Nephron (organoid): ENCODE data around the gene ABTB1.
A peak's percentile ranks its signal among the peaks of the same experiment; 100 is the strongest.

Experiments used
- H3K27ac Mint-ChIP-seq, 3 experiments: 2 replicates each; pipeline ENCODE4 v1.8.0; 2020; ENCODE audit warnings: mixed read lengths in 3 of 3, mild to moderate bottlenecking in 2 of 3, moderate library complexity in 1 of 3
- H3K27me3 Mint-ChIP-seq: 2 replicates; pipeline ENCODE4 v1.8.0; 2021; ENCODE audit warnings: low read depth, mild to moderate bottlenecking, moderate library complexity, mixed read lengths
- H3K36me3 Mint-ChIP-seq: 2 replicates; pipeline ENCODE4 v1.8.0; 2020; ENCODE audit warnings: low read depth, mixed read lengths
- H3K4me1 Mint-ChIP-seq: 2 replicates; pipeline ENCODE4 v1.8.0; 2020; ENCODE audit warnings: mixed read lengths
- H3K4me3 Mint-ChIP-seq, 3 experiments: 2 replicates each; pipeline ENCODE4 v1.8.0; 2020; ENCODE audit warnings: mild to moderate bottlenecking in 3 of 3, mixed read lengths in 3 of 3, moderate library complexity in 2 of 3
- H3K9me3 Mint-ChIP-seq: 2 replicates; pipeline ENCODE4 v1.8.0; 2020; ENCODE audit warnings: mixed read lengths
- TF ChIP-seq, protein P1 (sequence below), 3 experiments: fragments of 200-600 bp; sonication (generic); IDR thresholded peaks; one replicate each; pipeline ENCODE4 v1.5.0; 2021; ENCODE audit warnings: antibody characterized with exemption in 3 of 3; ENCODE audit not compliant: unreplicated experiment in 3 of 3

The ABTB1 gene

DNA sequence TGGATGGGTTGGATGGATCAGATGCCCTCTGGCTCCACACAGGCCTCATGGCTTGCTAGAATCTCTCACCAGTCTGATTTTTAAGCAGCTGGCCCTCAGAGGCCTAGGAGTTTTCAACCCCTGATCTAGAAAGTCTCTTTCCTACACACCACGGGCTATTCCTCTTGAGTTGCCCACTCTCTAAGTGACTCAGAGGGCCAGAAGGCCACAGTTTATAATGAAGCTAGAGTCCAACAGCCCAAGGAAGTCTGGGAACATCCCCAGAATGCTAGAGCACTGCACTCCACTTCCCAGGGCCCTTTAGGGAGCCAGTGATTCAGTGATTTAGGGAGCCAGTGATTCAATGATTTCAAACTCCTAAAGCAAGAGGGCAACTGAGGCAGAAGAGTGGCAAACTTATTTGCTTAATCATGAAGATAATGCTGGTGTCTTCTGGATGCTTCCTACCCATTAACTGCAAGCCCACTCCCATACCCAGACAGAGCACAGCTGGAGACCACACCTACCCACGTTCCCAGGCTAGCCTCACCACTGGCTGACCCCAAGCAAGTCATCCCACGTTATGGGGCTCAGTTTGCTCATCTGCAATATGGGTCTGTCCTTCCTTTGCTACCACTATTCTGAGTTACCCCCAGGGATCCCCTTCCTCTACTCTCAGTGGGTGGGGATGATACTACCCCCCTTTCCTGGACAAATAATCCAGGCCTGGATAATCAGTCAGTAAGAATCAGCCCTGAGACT, 36.7 kb downstream of the ABTB1 start:
- Mint-ChIP-seq H3K4me3 (no peak overlapping the region), H3K36me3 (peaks cover 7% of the 10 kb centered on the region), H3K27me3 (peaks cover 29% of the 10 kb centered on the region), H3K27ac (no peak overlapping the region), H3K4me1 (peaks cover 32% of the 10 kb centered on the region), H3K9me3 (peaks cover 2% of the 10 kb centered on the region)
- TF ChIP-seq, protein P1, sequence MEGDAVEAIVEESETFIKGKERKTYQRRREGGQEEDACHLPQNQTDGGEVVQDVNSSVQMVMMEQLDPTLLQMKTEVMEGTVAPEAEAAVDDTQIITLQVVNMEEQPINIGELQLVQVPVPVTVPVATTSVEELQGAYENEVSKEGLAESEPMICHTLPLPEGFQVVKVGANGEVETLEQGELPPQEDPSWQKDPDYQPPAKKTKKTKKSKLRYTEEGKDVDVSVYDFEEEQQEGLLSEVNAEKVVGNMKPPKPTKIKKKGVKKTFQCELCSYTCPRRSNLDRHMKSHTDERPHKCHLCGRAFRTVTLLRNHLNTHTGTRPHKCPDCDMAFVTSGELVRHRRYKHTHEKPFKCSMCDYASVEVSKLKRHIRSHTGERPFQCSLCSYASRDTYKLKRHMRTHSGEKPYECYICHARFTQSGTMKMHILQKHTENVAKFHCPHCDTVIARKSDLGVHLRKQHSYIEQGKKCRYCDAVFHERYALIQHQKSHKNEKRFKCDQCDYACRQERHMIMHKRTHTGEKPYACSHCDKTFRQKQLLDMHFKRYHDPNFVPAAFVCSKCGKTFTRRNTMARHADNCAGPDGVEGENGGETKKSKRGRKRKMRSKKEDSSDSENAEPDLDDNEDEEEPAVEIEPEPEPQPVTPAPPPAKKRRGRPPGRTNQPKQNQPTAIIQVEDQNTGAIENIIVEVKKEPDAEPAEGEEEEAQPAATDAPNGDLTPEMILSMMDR (IDR thresholded peaks at IDR 0.05; ENCODE audit: unreplicated experiment in 3 of 3): no peak

DNA sequence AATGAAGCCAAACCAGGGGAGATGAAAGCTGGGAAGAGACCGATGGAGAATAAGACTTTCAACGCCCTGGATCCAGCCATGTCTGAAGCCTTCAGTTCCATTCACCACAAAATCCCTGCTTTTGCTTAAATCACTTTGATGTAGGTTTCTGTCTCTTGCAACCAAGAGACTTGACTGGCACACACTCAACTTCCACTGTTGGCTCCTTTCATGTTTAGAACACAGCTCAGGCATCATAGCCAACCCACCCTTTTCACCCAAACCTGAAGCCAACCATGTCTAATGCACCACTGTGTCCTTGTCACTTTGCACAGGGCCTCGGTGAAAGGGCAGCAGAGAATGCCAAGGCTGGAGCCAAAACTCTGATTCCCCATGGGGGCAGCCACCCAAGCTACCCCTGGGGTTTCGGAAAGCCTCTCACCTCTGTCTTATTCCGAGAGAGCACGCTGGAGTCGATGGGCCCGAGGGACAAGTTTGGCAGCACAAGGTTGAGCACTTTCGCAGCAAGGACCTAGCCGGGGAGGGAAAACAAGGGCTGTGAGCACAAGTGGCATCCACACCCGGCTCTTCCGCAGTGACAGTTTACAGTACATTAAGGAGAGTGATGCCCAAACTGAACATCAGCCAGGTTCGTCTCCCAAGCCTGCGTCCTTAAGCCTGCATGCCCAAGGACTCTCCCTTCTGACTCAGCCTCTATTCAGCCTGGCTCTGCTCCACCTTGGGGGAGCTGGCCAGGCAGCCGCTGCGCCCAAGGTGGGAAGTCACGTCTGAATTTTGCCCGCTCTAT, 37.6 kb downstream of the ABTB1 start:
- Mint-ChIP-seq H3K27ac (no peak overlapping the region), H3K9me3 (no peaks in the 10 kb centered on the region), H3K36me3 (no peaks in the 10 kb centered on the region), H3K4me3 (no peak overlapping the region), H3K27me3 (peaks cover 35% of the 10 kb centered on the region), H3K4me1 (peaks cover 39% of the 10 kb centered on the region)
- TF ChIP-seq, protein P1 (IDR thresholded peaks at IDR 0.05; ENCODE audit: unreplicated experiment in 3 of 3): no peak

DNA sequence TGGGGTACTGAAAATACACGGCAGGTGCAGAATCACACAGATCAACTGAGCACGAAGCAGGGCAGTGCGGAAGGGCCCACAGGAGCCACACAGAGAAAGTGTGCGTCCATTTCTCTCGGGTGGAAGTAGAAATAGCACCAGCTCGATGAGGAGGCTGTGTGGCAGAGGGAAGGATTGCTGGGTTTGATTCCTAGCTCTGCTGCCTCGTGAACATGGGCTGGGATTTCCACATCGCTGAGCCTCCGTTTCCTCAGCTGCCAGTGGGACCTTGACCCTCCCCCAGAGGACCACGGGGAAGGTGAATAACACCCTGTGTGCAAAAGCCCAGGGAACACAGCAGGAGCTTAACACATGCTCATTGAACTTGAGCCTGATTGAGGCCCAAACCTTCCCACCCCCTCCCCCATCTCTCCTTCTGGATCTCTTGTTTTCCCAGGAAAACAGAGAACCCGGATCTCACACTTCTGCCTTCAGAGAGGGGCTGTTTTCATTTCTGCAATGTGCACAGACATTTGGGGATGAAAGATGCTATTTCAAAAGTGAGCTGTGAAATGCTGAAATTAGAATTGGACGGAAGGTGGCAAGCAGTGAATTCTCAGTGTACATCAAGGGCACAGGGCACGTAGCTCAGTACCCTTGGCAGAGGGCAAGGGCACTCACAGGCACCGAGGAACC, 38.4 kb downstream of the ABTB1 start:
- Mint-ChIP-seq H3K4me3 (no peak overlapping the region), H3K36me3 (no peaks in the 10 kb centered on the region), H3K27ac (no peak overlapping the region), H3K27me3 (peaks cover 37% of the 10 kb centered on the region), H3K4me1 (peaks cover 44% of the 10 kb centered on the region), H3K9me3 (no peaks in the 10 kb centered on the region)
- TF ChIP-seq, protein P1 (IDR thresholded peaks at IDR 0.05; ENCODE audit: unreplicated experiment in 3 of 3): no peak

DNA sequence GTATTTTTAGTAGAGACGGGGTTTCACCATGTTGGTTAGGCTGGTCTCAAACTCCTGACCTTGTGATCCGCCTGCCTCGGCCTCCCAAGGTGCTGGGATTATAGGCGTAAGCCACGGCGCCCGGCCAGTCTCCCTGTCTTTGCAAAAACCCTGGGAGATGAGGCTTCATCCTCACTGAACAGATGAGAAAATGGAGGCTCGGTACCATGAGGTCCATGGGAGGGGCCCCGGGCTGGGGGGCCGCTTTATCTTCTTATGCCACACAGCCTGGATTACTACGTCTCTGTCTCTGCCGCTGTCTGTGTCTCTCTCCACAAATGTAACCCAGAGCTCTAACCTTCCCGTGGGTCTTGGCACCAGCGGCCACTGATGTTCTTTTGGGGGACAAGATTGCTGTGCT, 39.1 kb downstream of the ABTB1 start:
- no peak overlapping the region for H3K4me3 Mint-ChIP-seq
- H3K27me3 Mint-ChIP-seq: peaks cover 35% of the 10 kb centered on the region
- TF ChIP-seq, protein P1 (IDR thresholded peaks at IDR 0.05; ENCODE audit: unreplicated experiment in 3 of 3): no peak
- H3K4me1 Mint-ChIP-seq: peaks cover 49% of the 10 kb centered on the region
- H3K9me3 Mint-ChIP-seq: no peaks in the 10 kb centered on the region
- H3K27ac Mint-ChIP-seq: peak overlapping the region in 1 of 3 experiments; percentile 27
- H3K36me3 Mint-ChIP-seq: no peaks in the 10 kb centered on the region

DNA sequence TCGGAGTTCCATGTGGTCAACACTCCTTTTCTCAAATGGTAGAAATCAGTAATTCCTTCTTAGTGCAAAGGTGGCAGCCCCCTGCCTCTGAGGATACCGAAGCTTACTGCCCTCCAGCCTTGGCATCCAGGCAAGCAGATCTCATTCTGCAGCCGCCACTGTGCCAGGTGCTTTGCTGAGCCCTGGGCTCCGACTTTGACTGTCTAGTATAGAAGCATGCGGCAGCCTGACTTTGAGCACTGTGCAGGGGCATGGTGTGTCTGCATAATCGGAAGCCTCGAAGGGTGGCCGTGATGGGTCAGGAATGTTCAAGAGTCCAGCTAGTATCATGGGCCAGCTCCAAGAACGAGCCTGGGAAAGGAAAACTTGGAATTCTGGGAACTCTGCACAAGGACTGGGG, 39.7 kb downstream of the ABTB1 start:
- H3K4me3 Mint-ChIP-seq: no peak overlapping the region
- H3K9me3 Mint-ChIP-seq: no peaks in the 10 kb centered on the region
- TF ChIP-seq, protein P1 (IDR thresholded peaks at IDR 0.05; ENCODE audit: unreplicated experiment in 3 of 3): no peak

More for the DNA sequence above, 39.7 kb downstream of the ABTB1 start:
- Mint-ChIP-seq H3K27ac (peak overlapping the region in 1 of 3 experiments; percentile 27), H3K27me3 (peaks cover 35% of the 10 kb centered on the region), H3K36me3 (no peaks in the 10 kb centered on the region), H3K4me1 (peaks cover 47% of the 10 kb centered on the region)
